HCT116 (cell line): Measurements from ENCODE around the gene BSN. TPM values are rescaled to one million over a fixed set of nuclear protein-coding genes. Genes with fewer than 3 reads are reported as not detected.

Experiments used
- ATAC-seq: fragments of 200-7000 bp; cut with Tn5 transposase; 2 replicates; pipeline ENCODE4 v1.9.1; 2020; ENCODE audit warnings: mild to moderate bottlenecking, moderate library complexity
- BruUV-seq: library from RNA; stranded (reverse); fragments of 400-500 nt; replicated peaks from 2 replicates; lab custom pipeline; 2021; lab: Mats Ljungman, UMichigan
- CTCF ChIA-PET: fragments of 300-600 bp; sonication (Branson Sonifier 250); formaldehyde crosslinking; loops from one replicate; lab custom pipeline; 2021; ENCODE audit warnings: antibody characterized with exemption; lab: Charles Lee
- POLR2A ChIA-PET: fragments of 300-600, 350-600 bp; sonication (Branson Sonifier 250); formaldehyde crosslinking; loops from one replicate; lab custom pipeline; 2021; ENCODE audit warnings: antibody characterized with exemption; lab: Charles Lee
- RAD21 ChIA-PET, 2 experiments: fragments of 300-600 bp; sonication (Branson Sonifier 250); formaldehyde crosslinking; loops; one replicate each; lab custom pipeline; 2023; ENCODE audit warnings: low total read pairs in 2 of 2; ENCODE audit not compliant: uncharacterized antibody in 2 of 2, unreplicated experiment in 2 of 2, low non-redundant PET in 1 of 2; lab: Charles Lee
- DNase-seq: peaks from one replicate; pipeline ENCODE4 v3.0.0-alpha.2; 2010; ENCODE audit warnings: low read depth, low spot score
- H2AFZ ChIP-seq: fragments of 200-600 bp; shearing (Covaris generic), sonication (generic); 2 replicates; pipeline ENCODE4 v1.6.1; 2017; ENCODE audit warnings: low read depth, mixed run types, mixed read lengths, antibody characterized with exemption, low read length; ENCODE audit not compliant: poor library complexity, severe bottlenecking
- H3K27ac ChIP-seq: 2 replicates; pipeline ENCODE4 v1.5.1; 2012; ENCODE audit warnings: low read depth, low read length
- H3K27me3 ChIP-seq: fragments of 200-600 bp; sonication (generic); 2 replicates; pipeline ENCODE4 v1.6.1; 2016; ENCODE audit warnings: mixed run types, low read length, mixed read lengths; ENCODE audit not compliant: insufficient read depth
- H3K36me3 ChIP-seq, 2 experiments: fragments of 200-500 bp in 1 of 2; fragments of 200-600 bp in 1 of 2; sonication (Bioruptor generic) in 1 of 2; sonication (generic) in 1 of 2; 2 replicates each; pipeline versions ENCODE4 v1.5.1 to v1.6.1; 2014 to 2016; ENCODE audit warnings: low read length in 2 of 2, inconsistent platforms in 1 of 2, mixed read lengths in 1 of 2, mixed run types in 1 of 2; ENCODE audit not compliant: insufficient read depth in 2 of 2, control insufficient read depth in 1 of 2
- H3K4me1 ChIP-seq, 2 experiments: fragments of 200-600 bp in 1 of 2; sonication (generic) in 1 of 2; 2 replicates each; pipeline versions ENCODE4 v1.5.1 to v1.6.1; 2012 to 2017; ENCODE audit warnings: low read length in 2 of 2, inconsistent platforms in 1 of 2, mild to moderate bottlenecking in 1 of 2, mixed read lengths in 1 of 2, mixed run types in 1 of 2, moderate library complexity in 1 of 2; ENCODE audit not compliant: insufficient read depth in 2 of 2, control insufficient read depth in 1 of 2
- H3K4me2 ChIP-seq: fragments of 200-600 bp; sonication (generic); 2 replicates; pipeline ENCODE4 v1.6.1; 2017; ENCODE audit warnings: mixed run types, low read length, mixed read lengths
- H3K4me3 ChIP-seq, 2 experiments: fragments of 200-600 bp in 1 of 2; sonication (generic) in 1 of 2; replicated peaks in 1 of 2; 2 replicates each; pipeline ENCODE4 v1.5.1; 2011 to 2016; ENCODE audit warnings: low read length in 2 of 2, control low read depth in 1 of 2, low read depth in 1 of 2, mild to moderate bottlenecking in 1 of 2, mixed read lengths in 1 of 2, mixed run types in 1 of 2
- H3K79me2 ChIP-seq: fragments of 200-600 bp; sonication (generic); 2 replicates; pipeline ENCODE4 v1.6.1; 2017; ENCODE audit warnings: mild to moderate bottlenecking, mixed run types, low read length, moderate library complexity, mixed read lengths; ENCODE audit not compliant: insufficient read depth
- H3K9ac ChIP-seq: fragments of 200-600 bp; sonication (generic); 2 replicates; pipeline ENCODE4 v1.6.1; 2016; ENCODE audit warnings: low read length, mixed read lengths
- H3K9me2 ChIP-seq: fragments of 200-600 bp; sonication (generic), shearing (Covaris generic); 2 replicates; pipeline ENCODE4 v1.6.1; 2017; ENCODE audit warnings: mixed run types, mild to moderate bottlenecking, moderate library complexity; ENCODE audit not compliant: insufficient read depth
- H3K9me3 ChIP-seq, 2 experiments: fragments of 200-500 bp in 1 of 2; fragments of 200-600 bp in 1 of 2; sonication (Bioruptor generic) in 1 of 2; sonication (generic) in 1 of 2; 2 replicates each; pipeline ENCODE4 v1.6.1; 2014 to 2017; ENCODE audit warnings: low read length in 2 of 2, mixed read lengths in 2 of 2, inconsistent platforms in 1 of 2, low read depth in 1 of 2, mild to moderate bottlenecking in 1 of 2, mixed run types in 1 of 2, moderate library complexity in 1 of 2; ENCODE audit not compliant: control insufficient read depth in 1 of 2, insufficient read depth in 1 of 2
- H4K20me1 ChIP-seq: fragments of 200-600 bp; sonication (generic), shearing (Covaris generic); 2 replicates; pipeline ENCODE4 v1.6.1; 2017; ENCODE audit warnings: mixed run types, mild to moderate bottlenecking, moderate library complexity; ENCODE audit not compliant: insufficient read depth
- CBX3 ChIP-seq: IDR thresholded peaks from 2 replicates; pipeline ENCODE4 v1.6.1; 2012; ENCODE audit warnings: low read depth
- CTCF ChIP-seq, 3 experiments: fragments of 200-600 bp in 1 of 3; sonication (generic) in 1 of 3; IDR thresholded peaks in 2 of 3; conservative IDR thresholded peaks in 1 of 3; 2 replicates each; pipeline ENCODE4 v1.5.1; 2012 to 2017; ENCODE audit warnings: low read depth in 2 of 3, low read length in 2 of 3, antibody characterized with exemption in 1 of 3, borderline replicate concordance in 1 of 3, control low read depth in 1 of 3, mild to moderate bottlenecking in 1 of 3, mixed read lengths in 1 of 3, mixed run types in 1 of 3, moderate library complexity in 1 of 3; ENCODE audit not compliant: insufficient read depth in 1 of 3
- EGR1 ChIP-seq: IDR thresholded peaks from 2 replicates; pipeline ENCODE4 v1.6.1; 2012; ENCODE audit warnings: low read depth
- ELF1 ChIP-seq: IDR thresholded peaks from 2 replicates; pipeline ENCODE4 v1.6.1; 2012; ENCODE audit warnings: low read depth, borderline replicate concordance
- EZH2 ChIP-seq: fragments of 200-600 bp; sonication (generic); IDR thresholded peaks from 2 replicates; pipeline ENCODE4 v1.6.1; 2017; ENCODE audit warnings: antibody characterized with exemption, mixed run types
- FOSL1 ChIP-seq: IDR thresholded peaks from 2 replicates; pipeline ENCODE4 v1.6.1; 2012; ENCODE audit warnings: low read depth
- MAX ChIP-seq: IDR thresholded peaks from 2 replicates; pipeline ENCODE4 v1.6.1; 2012
- POLR2A ChIP-seq: IDR thresholded peaks from 2 replicates; pipeline ENCODE4 v1.7.0; 2011; ENCODE audit warnings: borderline replicate concordance; ENCODE audit not compliant: insufficient read depth, insufficient read length; ENCODE audit errors: extremely low read depth
- RAD21 ChIP-seq: IDR thresholded peaks from 2 replicates; pipeline ENCODE4 v1.6.1; 2012; ENCODE audit warnings: low read depth, mild to moderate bottlenecking
- SIN3A ChIP-seq: IDR thresholded peaks from 2 replicates; pipeline ENCODE4 v1.6.1; 2012; ENCODE audit warnings: low read depth
- SRF ChIP-seq: IDR thresholded peaks from 2 replicates; pipeline ENCODE4 v1.6.1; 2012; ENCODE audit warnings: low read depth
- TCF7L2 ChIP-seq: IDR thresholded peaks from 2 replicates; pipeline ENCODE4 v1.7.0; 2011; ENCODE audit warnings: borderline replicate concordance, inconsistent platforms; ENCODE audit not compliant: insufficient read depth, insufficient read length; ENCODE audit errors: extremely low read depth
- YY1 ChIP-seq: IDR thresholded peaks from 2 replicates; pipeline ENCODE4 v1.6.1; 2011; ENCODE audit warnings: low read length, low read depth, moderate library complexity, mild to moderate bottlenecking; ENCODE audit not compliant: insufficient replicate concordance; ENCODE audit errors: extremely low read depth
- ZNF274 ChIP-seq: fragments of 200-500 bp; sonication (Bioruptor generic); IDR thresholded peaks from 2 replicates; pipeline ENCODE4 v1.6.1; 2014; ENCODE audit warnings: mild to moderate bottlenecking, low read depth, low read length, inconsistent platforms
- intact Hi-C: fragments of 100-400 bp; cut with micrococcal nuclease; formaldehyde crosslinking; loops from 2 replicates; pipeline ENCODE4 v1.10.0; 2022
- total RNA-seq: library from RNA; stranded (reverse); gene quantifications from one replicate; pipeline ENCODE4 v1.2.1, GENCODE V29; 2021; ENCODE audit not compliant: unreplicated experiment

The BSN gene
- total RNA-seq, 1 experiment from 2014 or later: 1.5 TPM

GRCh38 chr3:49636883-49637609 lies 82.8 kb downstream of the BSN start:
- Histone ChIP-seq H3K4me1 (peaks cover 12 to 35% of the 10 kb centered on the region in 2 experiments), H3K79me2 (no peaks in the 10 kb centered on the region), H3K9me2 (no peaks in the 10 kb centered on the region), H3K27me3 (no peaks in the 10 kb centered on the region), H3K4me3 (no peak overlapping the region), H3K36me3 (no peaks in the 10 kb centered on the region), H2AFZ (no peak overlapping the region), H4K20me1 (no peaks in the 10 kb centered on the region), H3K9me3 (peaks cover 0 to 3% of the 10 kb centered on the region in 2 experiments; a peak in 1 of 4 replicates), H3K4me2 (peak overlapping the region; percentile 45), H3K9ac (no peak overlapping the region), H3K27ac (no peak overlapping the region)
- ATAC-seq (0 out of 2 replicates have a peak, but pooled peaks have one; percentile 21), DNase-seq (no peak)
- RAD21 ChIA-PET: no interaction called here
- no peak for TF ChIP-seq MAX
- TF ChIP-seq EZH2: no peak
- TF ChIP-seq ELF1: no peak
- no peak for TF ChIP-seq RAD21
- no peak for TF ChIP-seq TCF7L2
- no peak for TF ChIP-seq SRF
- TF ChIP-seq SIN3A: no peak
- TF ChIP-seq ZNF274: no peak
- no peak for TF ChIP-seq YY1
- no peak for TF ChIP-seq EGR1
- no peak for TF ChIP-seq CBX3
- TF ChIP-seq POLR2A: no peak
- TF ChIP-seq FOSL1: no peak
- TF ChIP-seq CTCF (IDR thresholded peaks at IDR 0.05 in 2 of 3, conservative IDR thresholded peaks at IDR 0.05 in 1 of 3; ENCODE audit: borderline replicate concordance in 1 of 3, insufficient read depth in 1 of 3, low read depth in 2 of 3, low read length in 2 of 3): no peak
- CTCF ChIA-PET: interaction anchor here (0.6 kb wide), 1 partner anchor 96 kb away, joined by 3 read pairs; no protein-coding TSS in a partner anchor
- POLR2A ChIA-PET: no interaction called here
- BruUV-seq: no TSS peak
- intact Hi-C loops: no loop called here
